ENCODE results near the gene TMEM176A.

DNA sequence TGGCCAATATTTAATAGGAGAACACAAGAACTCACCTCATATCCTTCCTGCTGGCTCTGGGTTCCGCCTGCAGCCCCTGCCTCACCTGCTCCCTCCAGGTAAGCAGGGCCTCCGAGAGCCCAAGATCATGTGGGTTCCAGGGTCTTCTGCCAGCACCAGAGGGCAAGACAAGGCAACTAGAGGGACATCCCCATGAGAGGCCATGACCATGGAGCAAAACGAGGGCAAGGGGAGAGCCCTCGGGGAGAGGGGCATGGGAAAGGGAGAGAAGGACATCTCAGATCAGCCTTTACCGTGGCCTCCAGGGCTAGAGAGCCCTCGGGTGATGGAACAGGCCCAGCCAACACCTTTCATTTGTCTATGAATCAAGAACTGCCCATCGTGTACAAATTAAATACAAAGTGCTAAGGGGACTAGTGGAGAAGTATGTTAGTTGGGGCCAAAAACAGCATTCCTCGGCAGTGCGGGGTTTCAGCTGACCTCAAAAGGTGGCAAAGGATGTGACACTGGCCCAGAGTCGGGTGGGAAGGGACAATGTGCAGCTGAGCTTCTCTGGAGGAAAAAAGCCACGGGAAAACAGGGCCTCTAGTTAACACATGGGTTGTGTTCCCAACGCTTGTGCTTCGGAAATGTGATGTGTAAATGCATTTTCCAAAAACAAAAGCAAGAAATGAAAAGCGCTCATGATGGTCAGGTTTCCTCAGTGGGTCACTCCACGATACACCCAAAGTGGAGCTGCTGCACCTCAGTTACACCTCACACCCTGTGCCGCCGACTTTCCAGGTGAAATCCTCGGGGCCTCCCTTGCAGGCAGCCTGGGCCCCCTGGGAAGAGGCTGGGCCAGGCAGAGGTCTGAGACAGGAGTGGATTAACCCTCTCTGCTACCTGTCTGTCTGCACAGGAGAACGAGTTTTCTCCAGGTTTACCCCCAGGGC, 53.8 kb downstream of the TMEM176A start:
- TF ChIP-seq, protein P1, sequence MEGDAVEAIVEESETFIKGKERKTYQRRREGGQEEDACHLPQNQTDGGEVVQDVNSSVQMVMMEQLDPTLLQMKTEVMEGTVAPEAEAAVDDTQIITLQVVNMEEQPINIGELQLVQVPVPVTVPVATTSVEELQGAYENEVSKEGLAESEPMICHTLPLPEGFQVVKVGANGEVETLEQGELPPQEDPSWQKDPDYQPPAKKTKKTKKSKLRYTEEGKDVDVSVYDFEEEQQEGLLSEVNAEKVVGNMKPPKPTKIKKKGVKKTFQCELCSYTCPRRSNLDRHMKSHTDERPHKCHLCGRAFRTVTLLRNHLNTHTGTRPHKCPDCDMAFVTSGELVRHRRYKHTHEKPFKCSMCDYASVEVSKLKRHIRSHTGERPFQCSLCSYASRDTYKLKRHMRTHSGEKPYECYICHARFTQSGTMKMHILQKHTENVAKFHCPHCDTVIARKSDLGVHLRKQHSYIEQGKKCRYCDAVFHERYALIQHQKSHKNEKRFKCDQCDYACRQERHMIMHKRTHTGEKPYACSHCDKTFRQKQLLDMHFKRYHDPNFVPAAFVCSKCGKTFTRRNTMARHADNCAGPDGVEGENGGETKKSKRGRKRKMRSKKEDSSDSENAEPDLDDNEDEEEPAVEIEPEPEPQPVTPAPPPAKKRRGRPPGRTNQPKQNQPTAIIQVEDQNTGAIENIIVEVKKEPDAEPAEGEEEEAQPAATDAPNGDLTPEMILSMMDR (IDR thresholded peaks at IDR 0.05) = no peak
- TF ChIP-seq TCF7L2 (IDR thresholded peaks at IDR 0.05; ENCODE audit: low read depth, low read length) (no peak), POLR2AphosphoS5 (IDR thresholded peaks at IDR 0.05; ENCODE audit: low read depth, low read length) (no peak)
